ENCODE data around the gene GPATCH11.

The GPATCH11 gene

DNA sequence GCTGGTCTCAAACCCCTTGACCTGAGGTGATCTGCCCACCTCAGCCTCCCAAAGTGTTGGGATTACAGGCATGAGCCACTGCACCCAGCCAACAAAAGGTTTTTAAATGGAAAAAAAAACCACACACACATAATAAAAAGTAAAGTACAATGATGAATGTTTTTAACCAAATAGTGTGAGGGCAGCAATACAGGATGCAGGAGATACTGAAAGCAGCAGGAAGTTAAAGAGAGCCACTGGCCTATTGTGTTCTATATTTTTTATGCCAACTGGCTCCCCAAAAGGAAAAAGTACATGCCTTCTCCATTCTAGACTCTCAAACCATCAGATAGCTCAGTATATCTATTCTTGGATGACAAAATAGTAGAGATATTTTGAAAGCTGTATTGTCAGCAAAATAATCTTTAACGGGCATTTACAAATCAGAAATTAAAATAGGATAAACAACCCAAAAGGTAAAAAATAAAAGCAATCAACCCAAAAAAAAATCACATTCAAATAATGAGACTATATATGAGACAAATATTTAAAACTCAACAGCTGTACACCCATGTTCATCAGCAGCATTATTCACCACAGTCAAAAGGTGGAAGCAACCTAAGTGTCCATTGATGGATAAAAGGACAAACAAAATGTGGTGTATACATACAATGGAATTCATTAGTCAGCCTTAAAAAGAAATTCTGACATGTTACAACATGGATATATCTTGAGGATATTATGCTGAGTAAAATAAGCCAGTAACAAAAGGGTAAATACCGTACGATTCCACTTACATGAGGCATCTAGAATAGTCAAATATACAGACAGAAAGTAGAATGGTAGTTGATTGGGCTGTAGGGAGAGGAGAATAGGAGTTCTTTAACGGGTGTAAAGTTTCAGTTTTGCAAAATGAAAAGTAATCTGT is 26.2 kb downstream of the GPATCH11 start:
- Histone ChIP-seq H3K4me1 (ENCODE audit: control insufficient read depth, insufficient read depth, low read length) (peaks cover 4% of the 10 kb centered on the region), H3K4me3 (ENCODE audit: low read depth, low read length) (no peak overlapping the region), H3K27me3 (ENCODE audit: control insufficient read depth, insufficient read depth, low read length) (no peaks in the 10 kb centered on the region), H3K36me3 (ENCODE audit: control insufficient read depth, insufficient read depth, low read length) (peaks cover 3% of the 10 kb centered on the region), H3K9ac (ENCODE audit: low read depth, low read length) (no peak overlapping the region), H3K9me3 (ENCODE audit: control insufficient read depth, insufficient read depth, low read length) (no peaks in the 10 kb centered on the region)

DNA sequence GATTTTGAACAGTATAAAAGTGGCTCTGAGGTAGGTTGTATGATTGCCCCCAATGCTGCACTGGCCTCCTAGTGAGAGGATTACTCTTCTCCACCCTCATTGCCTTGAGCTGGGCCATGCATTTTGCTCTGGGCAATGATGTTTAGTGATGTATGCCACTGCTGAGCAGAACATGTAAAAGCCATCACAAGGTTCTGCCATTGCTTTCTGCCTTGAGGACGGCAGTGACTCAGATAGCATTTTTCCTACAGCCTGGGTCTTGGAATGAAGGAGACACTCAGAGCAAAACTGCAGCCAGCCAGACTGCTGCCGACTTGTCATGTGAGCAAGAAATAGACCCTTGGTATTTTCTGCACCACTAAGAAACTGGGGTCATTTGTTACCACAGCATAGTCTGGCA is 27.6 kb downstream of the GPATCH11 start:
- H3K27me3 ChIP-seq (ENCODE audit: control insufficient read depth, insufficient read depth, low read length): no peaks in the 10 kb centered on the region
- H3K9ac ChIP-seq (ENCODE audit: low read depth, low read length): no peak overlapping the region
- no peaks in the 10 kb centered on the region for H3K4me1 ChIP-seq (ENCODE audit: control insufficient read depth, insufficient read depth, low read length)
- H3K4me3 ChIP-seq (ENCODE audit: low read depth, low read length): no peak overlapping the region
- H3K36me3 ChIP-seq (ENCODE audit: control insufficient read depth, insufficient read depth, low read length): peaks cover 3% of the 10 kb centered on the region
- H3K9me3 ChIP-seq (ENCODE audit: control insufficient read depth, insufficient read depth, low read length): no peaks in the 10 kb centered on the region

DNA sequence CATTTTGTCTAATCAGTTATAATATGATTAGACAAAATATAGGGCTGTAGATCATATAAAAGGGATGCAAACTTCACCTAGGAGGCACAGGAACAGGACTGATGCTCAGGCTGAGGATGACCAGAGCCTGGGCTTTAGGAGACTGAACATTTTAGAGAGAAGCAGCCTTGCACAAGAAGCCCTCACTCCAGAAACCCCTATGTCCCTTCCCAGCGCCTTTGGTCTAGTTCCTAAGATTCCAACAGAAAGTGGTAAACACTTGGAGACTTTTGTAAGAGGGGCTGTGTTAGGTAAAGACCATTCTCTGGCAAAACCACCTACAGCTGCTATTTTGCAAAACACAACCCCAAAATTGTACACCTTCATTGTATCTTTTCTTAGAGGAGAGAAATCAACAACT is 33.2 kb downstream of the GPATCH11 start:
- no peaks in the 10 kb centered on the region for H3K27me3 ChIP-seq (ENCODE audit: control insufficient read depth, insufficient read depth, low read length)
- no peak overlapping the region for H3K4me3 ChIP-seq (ENCODE audit: low read depth, low read length)
- no peak overlapping the region for H3K9ac ChIP-seq (ENCODE audit: low read depth, low read length)
- H3K4me1 ChIP-seq (ENCODE audit: control insufficient read depth, insufficient read depth, low read length): no peaks in the 10 kb centered on the region
- H3K36me3 ChIP-seq (ENCODE audit: control insufficient read depth, insufficient read depth, low read length): peaks cover 5% of the 10 kb centered on the region
- H3K9me3 ChIP-seq (ENCODE audit: control insufficient read depth, insufficient read depth, low read length): no peaks in the 10 kb centered on the region

- peaks cover 5% of the 10 kb centered on the region for H3K36me3 ChIP-seq (ENCODE audit: control insufficient read depth, insufficient read depth, low read length)
- no peaks in the 10 kb centered on the region for H3K9me3 ChIP-seq (ENCODE audit: control insufficient read depth, insufficient read depth, low read length)
- H3K27me3 ChIP-seq (ENCODE audit: control insufficient read depth, insufficient read depth, low read length): no peaks in the 10 kb centered on the region
- no peaks in the 10 kb centered on the region for H3K4me1 ChIP-seq (ENCODE audit: control insufficient read depth, insufficient read depth, low read length)
- H3K4me3 ChIP-seq (ENCODE audit: low read depth, low read length): no peak overlapping the region
- H3K9ac ChIP-seq (ENCODE audit: low read depth, low read length): no peak overlapping the region
Observed at GRCh38 chr2:37119157-37119556, 34.8 kb downstream of the GPATCH11 start.

GRCh38 chr2:37125416-37125815 is 41.1 kb downstream of the GPATCH11 start:
- peaks cover 4% of the 10 kb centered on the region for H3K36me3 ChIP-seq (ENCODE audit: control insufficient read depth, insufficient read depth, low read length)
- H3K9ac ChIP-seq (ENCODE audit: low read depth, low read length): no peak overlapping the region
- H3K27me3 ChIP-seq (ENCODE audit: control insufficient read depth, insufficient read depth, low read length): no peaks in the 10 kb centered on the region
- H3K4me3 ChIP-seq (ENCODE audit: low read depth, low read length): no peak overlapping the region
- no peaks in the 10 kb centered on the region for H3K4me1 ChIP-seq (ENCODE audit: control insufficient read depth, insufficient read depth, low read length)
- no peaks in the 10 kb centered on the region for H3K9me3 ChIP-seq (ENCODE audit: control insufficient read depth, insufficient read depth, low read length)

DNA sequence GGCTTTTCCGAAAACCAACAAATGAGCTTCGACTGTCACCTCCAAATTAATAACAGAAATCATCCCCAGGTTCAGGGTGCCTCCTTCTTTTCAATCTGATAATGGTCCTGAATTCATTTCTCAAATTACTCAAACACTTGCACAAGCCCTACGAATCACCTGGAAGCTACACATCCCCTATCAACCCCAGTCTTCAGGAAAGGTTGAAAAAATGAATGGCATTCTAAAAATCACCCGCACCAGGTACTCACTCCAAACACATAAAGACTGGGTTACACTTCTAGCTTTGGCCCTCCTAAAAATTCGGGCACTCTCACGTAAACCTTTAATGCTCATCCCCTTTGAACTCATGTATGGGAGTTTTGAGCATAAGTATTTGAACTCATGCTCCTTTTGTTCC is 48.6 kb downstream of the GPATCH11 start:
- Histone ChIP-seq H3K4me3 (ENCODE audit: low read depth, low read length) (no peak overlapping the region), H3K27me3 (ENCODE audit: control insufficient read depth, insufficient read depth, low read length) (no peaks in the 10 kb centered on the region), H3K36me3 (ENCODE audit: control insufficient read depth, insufficient read depth, low read length) (peaks cover 8% of the 10 kb centered on the region), H3K4me1 (ENCODE audit: control insufficient read depth, insufficient read depth, low read length) (no peaks in the 10 kb centered on the region), H3K9me3 (ENCODE audit: control insufficient read depth, insufficient read depth, low read length) (no peaks in the 10 kb centered on the region), H3K9ac (ENCODE audit: low read depth, low read length) (no peak overlapping the region)

GRCh38 chr2:37142546-37142945 is 58.2 kb downstream of the GPATCH11 start:
- Histone ChIP-seq H3K36me3 (ENCODE audit: control insufficient read depth, insufficient read depth, low read length) (peaks cover 10% of the 10 kb centered on the region), H3K27me3 (ENCODE audit: control insufficient read depth, insufficient read depth, low read length) (no peaks in the 10 kb centered on the region)

GRCh38 chr2:37143974-37144373 is 59.7 kb downstream of the GPATCH11 start:
- Histone ChIP-seq H3K4me1 (ENCODE audit: control insufficient read depth, insufficient read depth, low read length) (no peaks in the 10 kb centered on the region), H3K9ac (ENCODE audit: low read depth, low read length) (no peak overlapping the region), H3K36me3 (ENCODE audit: control insufficient read depth, insufficient read depth, low read length) (peaks cover 10% of the 10 kb centered on the region), H3K27me3 (ENCODE audit: control insufficient read depth, insufficient read depth, low read length) (no peaks in the 10 kb centered on the region), H3K4me3 (ENCODE audit: low read depth, low read length) (no peak overlapping the region), H3K9me3 (ENCODE audit: control insufficient read depth, insufficient read depth, low read length) (no peaks in the 10 kb centered on the region)

More at GRCh38 chr2:37142546-37142945, 58.2 kb downstream of the GPATCH11 start:
- H3K9ac ChIP-seq (ENCODE audit: low read depth, low read length): no peak overlapping the region
- H3K9me3 ChIP-seq (ENCODE audit: control insufficient read depth, insufficient read depth, low read length): no peaks in the 10 kb centered on the region
- no peak overlapping the region for H3K4me3 ChIP-seq (ENCODE audit: low read depth, low read length)
- no peaks in the 10 kb centered on the region for H3K4me1 ChIP-seq (ENCODE audit: control insufficient read depth, insufficient read depth, low read length)

DNA sequence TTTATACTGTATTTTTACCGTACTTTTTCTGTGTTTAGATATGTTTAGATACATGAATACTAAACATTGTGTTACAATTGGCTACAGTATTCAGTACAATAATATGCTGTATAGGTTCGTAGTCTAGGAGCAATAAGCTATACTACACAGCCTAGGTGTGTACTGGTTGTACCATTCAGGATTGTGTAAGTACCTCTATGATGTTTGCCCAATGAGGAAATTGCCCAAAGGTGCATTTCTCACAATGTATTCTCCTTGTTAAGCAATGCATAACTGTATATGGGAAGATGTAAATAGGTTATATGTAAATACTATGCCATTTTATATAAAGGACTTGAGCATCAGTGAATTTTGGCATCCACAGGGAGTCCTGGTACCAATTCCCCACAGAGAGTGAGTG is 61.7 kb downstream of the GPATCH11 start:
- Histone ChIP-seq H3K36me3 (ENCODE audit: control insufficient read depth, insufficient read depth, low read length) (peaks cover 7% of the 10 kb centered on the region), H3K27me3 (ENCODE audit: control insufficient read depth, insufficient read depth, low read length) (no peaks in the 10 kb centered on the region), H3K9ac (ENCODE audit: low read depth, low read length) (no peak overlapping the region), H3K4me3 (ENCODE audit: low read depth, low read length) (no peak overlapping the region), H3K9me3 (ENCODE audit: control insufficient read depth, insufficient read depth, low read length) (no peaks in the 10 kb centered on the region), H3K4me1 (ENCODE audit: control insufficient read depth, insufficient read depth, low read length) (no peaks in the 10 kb centered on the region)

- no peaks in the 10 kb centered on the region for H3K4me1 ChIP-seq (ENCODE audit: control insufficient read depth, insufficient read depth, low read length)
- no peaks in the 10 kb centered on the region for H3K27me3 ChIP-seq (ENCODE audit: control insufficient read depth, insufficient read depth, low read length)
- H3K9me3 ChIP-seq (ENCODE audit: control insufficient read depth, insufficient read depth, low read length): no peaks in the 10 kb centered on the region
- peaks cover 7% of the 10 kb centered on the region for H3K36me3 ChIP-seq (ENCODE audit: control insufficient read depth, insufficient read depth, low read length)
- H3K4me3 ChIP-seq (ENCODE audit: low read depth, low read length): no peak overlapping the region
- no peak overlapping the region for H3K9ac ChIP-seq (ENCODE audit: low read depth, low read length)
Observed at GRCh38 chr2:37148325-37148724, 64.0 kb downstream of the GPATCH11 start.

All from iPS-15b (cell line).